ENCODE data around the gene MRAP2.
"Not testable (repeated sequence)": the region's sequence is repeated elsewhere in the genome, so short reads cannot be mapped to it uniquely, and the experiment has no call there.

MRAP2 gene

DNA sequence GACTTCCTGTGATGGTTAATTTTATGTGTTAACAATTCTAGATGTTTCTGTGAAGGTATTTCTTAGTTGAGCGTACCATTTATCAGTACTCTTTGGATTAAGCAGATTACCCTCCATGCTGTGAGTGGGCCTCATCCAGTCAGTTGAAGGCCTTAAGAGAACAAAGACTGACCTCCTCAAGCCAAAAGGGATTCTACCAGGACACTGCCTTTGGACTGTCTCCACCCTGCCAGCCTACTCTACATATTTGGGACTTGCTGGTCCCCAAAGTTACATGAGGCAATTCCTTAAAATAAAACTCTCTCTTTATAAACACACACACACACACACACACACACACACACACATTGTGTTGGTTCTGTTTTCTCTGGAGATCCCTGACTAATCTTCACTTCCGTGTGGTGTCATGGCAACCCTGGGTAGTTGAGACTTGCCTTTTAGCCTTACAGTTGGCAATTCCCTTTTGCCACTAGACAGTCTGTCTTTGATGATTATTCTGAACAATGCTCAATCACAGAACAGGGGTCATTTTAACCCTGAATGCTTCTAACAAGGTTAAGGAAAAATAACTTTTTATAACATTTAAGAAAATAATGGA lies 32.2 kb downstream of the MRAP2 start:
- TF ChIP-seq CTCF (IDR thresholded peaks at IDR 0.05; ENCODE audit: low read depth, low read length) = no peak
- peak; percentile 34 for DNase-seq (ENCODE audit: low read depth, low spot score)
- H3K4me3 ChIP-seq (ENCODE audit: low read depth, low read length) = no peak overlapping the region
- in situ Hi-C loops (cut with HindIII; ENCODE audit: low sequenced_read_pairs) = no loop called here

- no peak for DNase-seq (ENCODE audit: low read depth, low spot score)
- in situ Hi-C loops (cut with HindIII; ENCODE audit: low sequenced_read_pairs) = no loop called here
- no peak overlapping the region for H3K4me3 ChIP-seq (ENCODE audit: low read depth, low read length)
- no peak for TF ChIP-seq CTCF (IDR thresholded peaks at IDR 0.05; ENCODE audit: low read depth, low read length)
Observed at GRCh38 chr6:84066536-84066935, 33.0 kb downstream of the MRAP2 start.

GRCh38 chr6:84068873-84069272 lies 35.3 kb downstream of the MRAP2 start:
- H3K4me3 ChIP-seq (ENCODE audit: low read depth, low read length); in situ Hi-C loops (cut with HindIII; ENCODE audit: low sequenced_read_pairs); DNase-seq (ENCODE audit: low read depth, low spot score): not testable (repeated sequence)

DNA sequence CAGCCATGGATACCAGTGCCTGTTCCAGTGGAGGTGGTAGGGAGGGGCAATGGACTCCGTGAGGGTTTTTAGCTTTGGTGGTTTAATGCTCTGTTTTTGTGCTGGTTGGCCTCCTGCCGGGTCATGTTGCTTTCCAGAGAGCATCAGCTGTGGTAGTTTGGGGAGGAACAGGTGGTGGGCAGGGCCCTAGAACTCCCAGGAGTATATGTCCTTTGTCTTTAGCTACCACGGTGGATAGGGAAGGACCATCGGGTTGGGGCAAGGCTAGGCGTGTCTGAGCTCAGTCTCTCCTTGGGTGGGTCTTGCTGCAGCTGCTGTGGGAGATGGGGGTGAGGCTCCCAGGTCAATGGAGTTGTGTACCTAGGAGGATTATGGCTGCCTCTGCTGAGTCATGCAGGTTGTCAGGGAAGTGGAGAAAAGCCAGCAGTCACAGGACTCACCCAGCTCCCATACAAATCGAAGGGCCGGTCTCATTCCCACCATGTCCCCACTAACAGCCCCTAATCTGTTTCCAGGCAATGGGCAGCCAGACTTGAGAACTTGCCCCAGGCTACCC lies 38.9 kb downstream of the MRAP2 start:
- no peak for DNase-seq (ENCODE audit: low read depth, low spot score)
- no peak for TF ChIP-seq CTCF (IDR thresholded peaks at IDR 0.05; ENCODE audit: low read depth, low read length)
- in situ Hi-C loops (cut with HindIII; ENCODE audit: low sequenced_read_pairs) = no loop called here
- H3K4me3 ChIP-seq (ENCODE audit: low read depth, low read length) = no peak overlapping the region

DNA sequence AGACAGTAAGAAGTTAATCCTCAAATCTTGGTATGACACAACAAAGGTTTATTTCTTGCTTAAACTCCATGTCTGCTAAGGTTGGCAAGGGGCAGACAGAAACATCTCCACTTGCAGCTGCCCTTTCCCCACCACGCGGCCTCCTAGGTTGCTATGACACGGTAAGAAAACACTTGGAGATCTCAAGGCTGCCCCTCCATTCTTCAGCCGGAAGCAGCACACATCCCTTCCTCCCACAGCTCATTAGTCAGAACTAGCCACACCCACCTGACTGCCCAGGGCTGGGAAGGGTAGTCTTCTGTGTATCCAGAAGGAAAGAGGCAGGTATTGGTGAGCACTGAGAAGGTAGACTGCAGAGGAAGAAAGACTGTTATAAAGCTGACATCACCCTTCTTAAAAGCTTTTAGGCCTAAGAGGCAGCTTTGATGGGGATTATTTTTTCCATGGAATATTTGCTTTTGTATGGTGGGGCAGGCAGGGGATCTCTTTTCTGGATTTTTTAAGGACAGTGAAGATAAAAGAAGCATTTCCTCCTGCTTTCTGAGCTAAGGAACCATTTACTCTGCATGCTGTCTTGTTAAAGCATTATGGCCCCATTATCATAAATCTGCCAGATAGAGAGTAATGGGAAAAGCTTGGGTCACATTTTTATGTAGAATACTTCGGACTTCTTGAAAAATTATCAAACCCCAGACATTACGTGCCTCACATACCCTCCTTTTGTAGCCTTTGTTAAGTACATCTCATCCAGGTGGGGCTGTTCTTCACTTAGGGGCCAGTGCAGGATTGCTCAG lies 41.6 kb downstream of the MRAP2 start:
- in situ Hi-C loops (cut with HindIII; ENCODE audit: low sequenced_read_pairs) = no loop called here
- TF ChIP-seq CTCF (IDR thresholded peaks at IDR 0.05; ENCODE audit: low read depth, low read length) = no peak
- no peak overlapping the region for H3K4me3 ChIP-seq (ENCODE audit: low read depth, low read length)
- DNase-seq (ENCODE audit: low read depth, low spot score) = peak; percentile 10

GRCh38 chr6:84077645-84078044 lies 44.1 kb downstream of the MRAP2 start:
- no peak for DNase-seq (ENCODE audit: low read depth, low spot score)
- H3K4me3 ChIP-seq (ENCODE audit: low read depth, low read length) = no peak overlapping the region
- TF ChIP-seq CTCF (IDR thresholded peaks at IDR 0.05; ENCODE audit: low read depth, low read length) = no peak
- in situ Hi-C loops (cut with HindIII; ENCODE audit: low sequenced_read_pairs) = no loop called here

DNA sequence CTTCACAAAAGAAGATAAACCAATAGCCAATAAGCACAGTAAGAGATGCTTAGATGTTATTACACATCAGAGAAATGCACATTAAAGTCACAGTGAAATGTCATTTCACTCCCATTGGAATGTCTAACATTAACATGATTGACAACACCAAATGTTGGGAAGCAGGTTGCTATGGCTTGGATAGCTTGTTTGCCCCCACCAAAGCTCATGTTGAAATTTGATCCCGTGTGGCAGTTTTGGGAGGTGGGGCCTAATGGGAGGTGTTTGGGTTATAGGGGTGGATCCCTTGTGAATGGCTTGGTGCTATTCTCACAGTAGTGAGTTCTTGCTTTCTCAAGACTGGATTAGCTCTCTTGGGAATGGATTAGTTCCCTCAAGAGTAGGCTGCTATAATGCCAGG lies 44.8 kb downstream of the MRAP2 start:
- no peak for TF ChIP-seq CTCF (IDR thresholded peaks at IDR 0.05; ENCODE audit: low read depth, low read length)
- DNase-seq (ENCODE audit: low read depth, low spot score) = no peak
- in situ Hi-C loops (cut with HindIII; ENCODE audit: low sequenced_read_pairs) = no loop called here
- H3K4me3 ChIP-seq (ENCODE audit: low read depth, low read length) = no peak overlapping the region
